ENCODE results near the gene PDCD1LG2.
"Not testable (repeated sequence)": the region's sequence is repeated elsewhere in the genome, so short reads cannot be mapped to it uniquely, and the experiment has no call there.

PDCD1LG2 gene

GRCh38 chr9:5493679-5494511, 16.4 kb upstream of the PDCD1LG2 start:
- DNase-seq (ENCODE audit: low read depth in 3 of 3): peak in 1 of 3 experiments; percentile 29

GRCh38 chr9:5494765-5495164, 15.6 kb upstream of the PDCD1LG2 start:
- not testable (repeated sequence) for DNase-seq (ENCODE audit: low read depth in 3 of 3)

GRCh38 chr9:5499157-5499556, 11.2 kb upstream of the PDCD1LG2 start:
- DNase-seq (ENCODE audit: low read depth in 3 of 3): no peak

GRCh38 chr9:5499889-5500398, 10.4 kb upstream of the PDCD1LG2 start:
- no peak for DNase-seq (ENCODE audit: low read depth in 3 of 3)

GRCh38 chr9:5500441-5501235, 9.7 kb upstream of the PDCD1LG2 start:
- no peak for DNase-seq (ENCODE audit: low read depth in 3 of 3)

- DNase-seq (ENCODE audit: low read depth in 3 of 3): no peak
Measured at GRCh38 chr9:5502553-5502952, 7.8 kb upstream of the PDCD1LG2 start.

- DNase-seq (ENCODE audit: low read depth in 3 of 3): no peak
Measured at GRCh38 chr9:5509573-5509972, 758 bp upstream of the PDCD1LG2 start.

- no peak for DNase-seq (ENCODE audit: low read depth in 3 of 3)
Measured at GRCh38 chr9:5510989-5511388, 658 bp downstream of the PDCD1LG2 start.

GRCh38 chr9:5511476-5511875, 1.1 kb downstream of the PDCD1LG2 start:
- no peak for DNase-seq (ENCODE audit: low read depth in 3 of 3)

- DNase-seq (ENCODE audit: low read depth in 3 of 3): no peak
Measured at GRCh38 chr9:5511935-5512580, 1.7 kb downstream of the PDCD1LG2 start.

- DNase-seq (ENCODE audit: low read depth in 3 of 3): no peak
Measured at GRCh38 chr9:5512658-5513452, 2.5 kb downstream of the PDCD1LG2 start.

- no peak for DNase-seq (ENCODE audit: low read depth in 3 of 3)
Measured at GRCh38 chr9:5513966-5514616, 3.8 kb downstream of the PDCD1LG2 start.

- no peak for DNase-seq (ENCODE audit: low read depth in 3 of 3)
Measured at GRCh38 chr9:5514617-5515260, 4.4 kb downstream of the PDCD1LG2 start.

- no peak for DNase-seq (ENCODE audit: low read depth in 3 of 3)
Measured at GRCh38 chr9:5515261-5515650, 4.9 kb downstream of the PDCD1LG2 start.

GRCh38 chr9:5516453-5517220, 6.3 kb downstream of the PDCD1LG2 start:
- no peak for DNase-seq (ENCODE audit: low read depth in 3 of 3)

GRCh38 chr9:5518171-5518936, 8.0 kb downstream of the PDCD1LG2 start:
- no peak for DNase-seq (ENCODE audit: low read depth in 3 of 3)

GRCh38 chr9:5518937-5519319, 8.6 kb downstream of the PDCD1LG2 start:
- peak in 1 of 3 experiments; percentile 57 for DNase-seq (ENCODE audit: low read depth in 3 of 3)

GRCh38 chr9:5524090-5524489, 13.8 kb downstream of the PDCD1LG2 start:
- DNase-seq (ENCODE audit: low read depth in 3 of 3): no peak

GRCh38 chr9:5529683-5530221, 19.4 kb downstream of the PDCD1LG2 start:
- DNase-seq (ENCODE audit: low read depth in 3 of 3): no peak

All from stimulated activated CD4-positive, alpha-beta T cell treated with anti-CD3 and anti-CD28 coated beads, TNF-alpha, amount 100 ng/mL, for 24 hours (primary cell).